NCI-H82 (cell line): ENCODE measurements around the gene SCLT1.

ENCODE experiments used
- DNase-seq: peaks from one replicate; lab custom pipeline; 2025; lab: John Stamatoyannopoulos, UW

The SCLT1 gene

GRCh38 chr4:128840711-128841318 is 252.5 kb downstream of the SCLT1 start:
- DNase-seq, result peak; percentile 73

- peak; percentile 11 for DNase-seq
Measured at GRCh38 chr4:128837679-128838078, 255.7 kb downstream of the SCLT1 start.

GRCh38 chr4:128837198-128837597 is 256.1 kb downstream of the SCLT1 start:
- DNase-seq, result no peak

GRCh38 chr4:128835498-128836222 is 257.7 kb downstream of the SCLT1 start:
- no peak for DNase-seq
